Stimulated activated CD8-positive, alpha-beta memory T cell treated with anti-CD3 and anti-CD28 coated beads, Interleukin-12 subunit alpha, Interleukin-12 subunit beta, amount 100 ng/mL, for 24 hours (primary cell): ENCODE data around the gene FAM149B1.

ENCODE experiments used
- DNase-seq: peaks from one replicate; pipeline ENCODE4 v3.0.0-alpha.2; 2020; ENCODE audit errors: extremely low read depth

Gene FAM149B1

DNA sequence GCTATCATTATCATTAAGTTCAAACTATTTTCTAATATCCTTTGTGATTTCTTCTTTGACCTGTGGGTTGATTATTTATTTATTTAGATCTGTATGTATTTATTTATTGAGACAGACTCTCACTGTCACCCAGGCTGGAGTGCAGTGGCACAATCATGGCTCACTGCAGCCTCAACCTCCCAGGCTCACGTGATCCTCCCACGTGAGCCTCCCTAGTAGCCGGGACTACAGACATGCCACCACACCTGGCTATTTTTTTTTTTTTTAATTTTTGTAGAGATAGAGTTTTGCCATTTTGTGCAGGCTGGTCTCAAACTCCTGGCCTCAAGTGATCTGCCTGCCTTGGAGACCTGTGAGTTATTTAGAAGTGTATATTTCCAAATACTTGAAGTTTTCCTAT is 113.2 kb downstream of the FAM149B1 start:
- no peak for DNase-seq

DNA sequence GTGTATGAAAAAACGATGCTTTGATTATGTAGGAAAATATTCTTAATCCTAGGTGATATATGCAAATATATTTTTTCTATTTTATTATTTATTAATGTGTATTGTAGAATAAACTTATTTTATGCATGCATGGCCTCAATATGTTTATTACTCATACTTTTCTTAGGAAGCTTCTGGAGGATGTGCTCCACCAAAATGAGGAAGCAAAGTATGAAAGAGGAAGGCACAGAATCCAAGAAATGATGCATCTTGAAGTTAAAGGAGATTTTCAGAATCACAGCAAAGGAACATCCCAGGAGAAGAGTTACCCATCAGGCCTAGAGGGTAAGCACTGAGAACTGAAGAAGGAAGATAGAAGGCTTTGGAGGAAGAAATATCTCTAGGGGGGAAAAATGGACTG is 119.5 kb downstream of the FAM149B1 start:
- DNase-seq = no peak

DNA sequence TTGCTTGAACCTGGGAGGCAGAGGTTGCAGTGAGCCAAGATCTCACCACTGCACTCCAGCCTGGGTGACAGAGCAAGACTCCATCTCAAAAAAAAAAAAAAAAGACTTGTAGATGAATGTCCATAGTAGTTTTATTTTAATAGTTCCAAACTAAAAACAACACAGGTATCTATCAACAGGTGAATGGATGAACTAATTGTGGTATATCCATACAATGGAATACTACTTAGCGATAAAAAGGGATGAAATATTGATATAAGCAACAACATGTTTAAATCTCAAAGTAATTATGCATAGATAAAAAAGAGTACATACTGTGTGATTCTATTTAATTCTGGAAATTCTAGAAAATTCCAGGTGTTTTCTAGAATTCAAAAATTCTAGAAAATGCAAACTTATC is 122.0 kb downstream of the FAM149B1 start:
- DNase-seq = no peak

DNA sequence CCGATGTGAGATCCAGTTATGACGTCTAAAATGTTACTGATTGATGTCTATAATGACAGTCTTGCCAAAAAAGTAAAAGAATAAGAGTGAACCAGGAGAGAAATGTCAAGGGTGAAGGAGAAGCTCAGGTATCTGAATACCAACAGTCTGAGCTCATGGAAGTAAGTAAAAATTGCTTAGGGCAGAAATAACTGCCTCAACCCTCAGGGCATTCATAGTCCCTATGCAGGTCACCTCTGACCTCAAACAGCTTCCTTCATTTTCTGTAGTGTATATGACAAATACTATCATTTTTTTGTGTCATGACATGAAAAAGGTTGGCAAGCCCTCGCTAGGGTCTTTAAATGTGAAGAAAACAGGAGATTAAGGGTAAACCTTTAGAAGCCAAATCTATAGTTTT is 125.5 kb downstream of the FAM149B1 start:
- DNase-seq = no peak
